WTC11 (cell line): ENCODE results near the gene SIN3B. TPM values are rescaled to one million over a fixed set of nuclear protein-coding genes. Genes with fewer than 3 reads are reported as not detected.

ENCODE experiments used
- ATAC-seq: fragments of 200-7000 bp; cut with Tn5 transposase; 2 replicates; pipeline ENCODE4 v1.10.0; 2021; ENCODE audit warnings: mild to moderate bottlenecking, moderate library complexity
- CTCF ChIA-PET: fragments of 300-600 bp; sonication (Branson Sonifier 250); formaldehyde crosslinking; loops from one replicate; lab custom pipeline; 2021; ENCODE audit warnings: antibody characterized with exemption; lab: Charles Lee
- POLR2A ChIA-PET: fragments of 350-600 bp; sonication (Branson Sonifier 250); formaldehyde crosslinking; loops from one replicate; lab custom pipeline; 2021; ENCODE audit warnings: antibody characterized with exemption; lab: Charles Lee
- DNase-seq: peaks from one replicate; pipeline ENCODE4 v3.0.0; 2021; ENCODE audit warnings: low spot score
- H3K27ac Mint-ChIP-seq: 2 replicates; pipeline ENCODE4 v1.8.0; 2021; ENCODE audit warnings: mixed read lengths
- H3K27me3 Mint-ChIP-seq: 2 replicates; pipeline ENCODE4 v1.8.0; 2021; ENCODE audit warnings: low read depth, mild to moderate bottlenecking, moderate library complexity, mixed read lengths
- H3K36me3 Mint-ChIP-seq: 2 replicates; pipeline ENCODE4 v1.8.0; 2021; ENCODE audit warnings: mixed read lengths
- H3K4me1 Mint-ChIP-seq: 2 replicates; pipeline ENCODE4 v1.8.0; 2022; ENCODE audit warnings: mixed read lengths
- H3K4me3 Mint-ChIP-seq: 2 replicates; pipeline ENCODE4 v1.8.0; 2021; ENCODE audit warnings: mild to moderate bottlenecking, moderate library complexity, mixed read lengths
- H3K9me3 Mint-ChIP-seq: 2 replicates; pipeline ENCODE4 v1.8.0; 2021; ENCODE audit warnings: mixed read lengths
- ATF6 ChIP-seq: sonication (generic); formaldehyde crosslinking; IDR thresholded peaks from 2 replicates; pipeline ENCODE4 v1.8.1; 2023; ENCODE audit warnings: mild to moderate bottlenecking, missing genetic modification reagents
- CBFB ChIP-seq: sonication (generic); formaldehyde crosslinking; IDR thresholded peaks from 2 replicates; pipeline ENCODE4 v1.8.1; 2022; ENCODE audit warnings: mild to moderate bottlenecking, low read depth, missing genetic modification reagents
- CREB1 ChIP-seq: sonication (generic); formaldehyde crosslinking; IDR thresholded peaks from 2 replicates; pipeline ENCODE4 v1.8.0; 2023; ENCODE audit warnings: mild to moderate bottlenecking, missing genetic modification reagents
- ELF4 ChIP-seq: sonication (generic); formaldehyde crosslinking; IDR thresholded peaks from 2 replicates; pipeline ENCODE4 v1.8.1; 2022; ENCODE audit warnings: low read depth, mild to moderate bottlenecking, moderate library complexity, missing genetic modification reagents
- FOXJ3 ChIP-seq: sonication (generic); formaldehyde crosslinking; IDR thresholded peaks from 2 replicates; pipeline ENCODE4 v1.9.0; 2021; ENCODE audit warnings: missing genetic modification reagents, mild to moderate bottlenecking, borderline replicate concordance
- FOXK1 ChIP-seq: sonication (generic); formaldehyde crosslinking; IDR thresholded peaks from 2 replicates; pipeline ENCODE4 v1.8.0; 2022; ENCODE audit warnings: mild to moderate bottlenecking, moderate library complexity, missing genetic modification reagents
- FOXP1 ChIP-seq: sonication (generic); formaldehyde crosslinking; IDR thresholded peaks from 2 replicates; pipeline ENCODE4 v1.8.0; 2022; ENCODE audit warnings: missing genetic modification reagents, mild to moderate bottlenecking, moderate library complexity, borderline replicate concordance
- GABPB1 ChIP-seq: sonication (generic); formaldehyde crosslinking; IDR thresholded peaks from 2 replicates; pipeline ENCODE4 v1.8.1; 2023; ENCODE audit warnings: mild to moderate bottlenecking, missing genetic modification reagents
- NFYB ChIP-seq: sonication (generic); formaldehyde crosslinking; conservative IDR thresholded peaks from 2 replicates; pipeline ENCODE4 v1.8.0; 2022; ENCODE audit warnings: low read depth, missing genetic modification reagents
- NR3C1 ChIP-seq: sonication (generic); formaldehyde crosslinking; conservative IDR thresholded peaks from 2 replicates; pipeline ENCODE4 v1.8.1; 2023; ENCODE audit warnings: low read depth, mild to moderate bottlenecking, missing genetic modification reagents
- SMAD3 ChIP-seq: sonication (generic); formaldehyde crosslinking; IDR thresholded peaks from 2 replicates; pipeline ENCODE4 v1.8.0; 2022; ENCODE audit warnings: missing genetic modification reagents, mild to moderate bottlenecking, borderline replicate concordance
- SMAD4 ChIP-seq: sonication (generic); formaldehyde crosslinking; IDR thresholded peaks from 2 replicates; pipeline ENCODE4 v1.8.0; 2022; ENCODE audit warnings: mild to moderate bottlenecking, missing genetic modification reagents
- TEAD1 ChIP-seq: sonication (generic); formaldehyde crosslinking; IDR thresholded peaks from 2 replicates; pipeline ENCODE4 v1.8.0; 2022; ENCODE audit warnings: mild to moderate bottlenecking, missing genetic modification reagents
- ZNF317 ChIP-seq: sonication (generic); formaldehyde crosslinking; IDR thresholded peaks from 2 replicates; pipeline ENCODE4 v1.8.1; 2023; ENCODE audit warnings: low read depth, mild to moderate bottlenecking, moderate library complexity, missing genetic modification reagents, borderline replicate concordance
- ZNF671 ChIP-seq: fragments of 250-450 bp; sonication (Bioruptor Pico); IDR thresholded peaks from 2 replicates; pipeline ENCODE4 v1.8.0; 2021; ENCODE audit warnings: mild to moderate bottlenecking
- total RNA-seq: library from RNA; stranded (reverse); gene quantifications from 3 replicates; pipeline ENCODE4 v1.2.3, GENCODE V29; 2021
- TF ChIP-seq, protein P1 (sequence below): fragments of 250-450 bp; sonication (Bioruptor Pico); IDR thresholded peaks from 2 replicates; pipeline ENCODE4 v1.9.0; 2021; ENCODE audit warnings: mild to moderate bottlenecking, borderline replicate concordance
- TF ChIP-seq, protein P2 (sequence below): sonication (generic); formaldehyde crosslinking; IDR thresholded peaks from 2 replicates; pipeline ENCODE4 v1.8.1; 2023; ENCODE audit warnings: mild to moderate bottlenecking, missing genetic modification reagents
- TF ChIP-seq, protein P3 (sequence below): sonication (generic); formaldehyde crosslinking; IDR thresholded peaks from 2 replicates; pipeline ENCODE4 v1.8.0; 2022; ENCODE audit warnings: mild to moderate bottlenecking, missing genetic modification reagents
- TF ChIP-seq, protein P4 (sequence below): sonication (generic); formaldehyde crosslinking; IDR thresholded peaks from 2 replicates; pipeline ENCODE4 v1.8.0; 2023; ENCODE audit warnings: missing genetic modification reagents
- TF ChIP-seq, protein P5 (sequence below): fragments of 250-450 bp; sonication (Bioruptor Pico); IDR thresholded peaks from 2 replicates; pipeline ENCODE4 v1.9.0; 2021; ENCODE audit warnings: mild to moderate bottlenecking
- TF ChIP-seq, protein P6 (sequence below): sonication (generic); formaldehyde crosslinking; IDR thresholded peaks from 2 replicates; pipeline ENCODE4 v1.8.0; 2022; ENCODE audit warnings: missing genetic modification reagents

SIN3B gene
- total RNA-seq, 1 experiment from 2014 or later = 87.7 TPM

- TF ChIP-seq, protein P1, sequence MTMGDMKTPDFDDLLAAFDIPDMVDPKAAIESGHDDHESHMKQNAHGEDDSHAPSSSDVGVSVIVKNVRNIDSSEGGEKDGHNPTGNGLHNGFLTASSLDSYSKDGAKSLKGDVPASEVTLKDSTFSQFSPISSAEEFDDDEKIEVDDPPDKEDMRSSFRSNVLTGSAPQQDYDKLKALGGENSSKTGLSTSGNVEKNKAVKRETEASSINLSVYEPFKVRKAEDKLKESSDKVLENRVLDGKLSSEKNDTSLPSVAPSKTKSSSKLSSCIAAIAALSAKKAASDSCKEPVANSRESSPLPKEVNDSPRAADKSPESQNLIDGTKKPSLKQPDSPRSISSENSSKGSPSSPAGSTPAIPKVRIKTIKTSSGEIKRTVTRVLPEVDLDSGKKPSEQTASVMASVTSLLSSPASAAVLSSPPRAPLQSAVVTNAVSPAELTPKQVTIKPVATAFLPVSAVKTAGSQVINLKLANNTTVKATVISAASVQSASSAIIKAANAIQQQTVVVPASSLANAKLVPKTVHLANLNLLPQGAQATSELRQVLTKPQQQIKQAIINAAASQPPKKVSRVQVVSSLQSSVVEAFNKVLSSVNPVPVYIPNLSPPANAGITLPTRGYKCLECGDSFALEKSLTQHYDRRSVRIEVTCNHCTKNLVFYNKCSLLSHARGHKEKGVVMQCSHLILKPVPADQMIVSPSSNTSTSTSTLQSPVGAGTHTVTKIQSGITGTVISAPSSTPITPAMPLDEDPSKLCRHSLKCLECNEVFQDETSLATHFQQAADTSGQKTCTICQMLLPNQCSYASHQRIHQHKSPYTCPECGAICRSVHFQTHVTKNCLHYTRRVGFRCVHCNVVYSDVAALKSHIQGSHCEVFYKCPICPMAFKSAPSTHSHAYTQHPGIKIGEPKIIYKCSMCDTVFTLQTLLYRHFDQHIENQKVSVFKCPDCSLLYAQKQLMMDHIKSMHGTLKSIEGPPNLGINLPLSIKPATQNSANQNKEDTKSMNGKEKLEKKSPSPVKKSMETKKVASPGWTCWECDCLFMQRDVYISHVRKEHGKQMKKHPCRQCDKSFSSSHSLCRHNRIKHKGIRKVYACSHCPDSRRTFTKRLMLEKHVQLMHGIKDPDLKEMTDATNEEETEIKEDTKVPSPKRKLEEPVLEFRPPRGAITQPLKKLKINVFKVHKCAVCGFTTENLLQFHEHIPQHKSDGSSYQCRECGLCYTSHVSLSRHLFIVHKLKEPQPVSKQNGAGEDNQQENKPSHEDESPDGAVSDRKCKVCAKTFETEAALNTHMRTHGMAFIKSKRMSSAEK (CRISPR knock-in tag) = no peak
- TF ChIP-seq GABPB1 (CRISPR knock-in tag) = no peak
- TF ChIP-seq TEAD1 (CRISPR knock-in tag) = no peak
- TF ChIP-seq CREB1 (CRISPR knock-in tag) = no peak
- no peak for TF ChIP-seq FOXK1 (CRISPR knock-in tag)
- TF ChIP-seq ZNF317 = no peak
- no peak for TF ChIP-seq SMAD3 (CRISPR knock-in tag)
- no peak for TF ChIP-seq NFYB
- TF ChIP-seq SMAD4 (CRISPR knock-in tag) = no peak
- TF ChIP-seq, protein P2, sequence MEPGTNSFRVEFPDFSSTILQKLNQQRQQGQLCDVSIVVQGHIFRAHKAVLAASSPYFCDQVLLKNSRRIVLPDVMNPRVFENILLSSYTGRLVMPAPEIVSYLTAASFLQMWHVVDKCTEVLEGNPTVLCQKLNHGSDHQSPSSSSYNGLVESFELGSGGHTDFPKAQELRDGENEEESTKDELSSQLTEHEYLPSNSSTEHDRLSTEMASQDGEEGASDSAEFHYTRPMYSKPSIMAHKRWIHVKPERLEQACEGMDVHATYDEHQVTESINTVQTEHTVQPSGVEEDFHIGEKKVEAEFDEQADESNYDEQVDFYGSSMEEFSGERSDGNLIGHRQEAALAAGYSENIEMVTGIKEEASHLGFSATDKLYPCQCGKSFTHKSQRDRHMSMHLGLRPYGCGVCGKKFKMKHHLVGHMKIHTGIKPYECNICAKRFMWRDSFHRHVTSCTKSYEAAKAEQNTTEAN (CRISPR knock-in tag) = no peak
- TF ChIP-seq, protein P3, sequence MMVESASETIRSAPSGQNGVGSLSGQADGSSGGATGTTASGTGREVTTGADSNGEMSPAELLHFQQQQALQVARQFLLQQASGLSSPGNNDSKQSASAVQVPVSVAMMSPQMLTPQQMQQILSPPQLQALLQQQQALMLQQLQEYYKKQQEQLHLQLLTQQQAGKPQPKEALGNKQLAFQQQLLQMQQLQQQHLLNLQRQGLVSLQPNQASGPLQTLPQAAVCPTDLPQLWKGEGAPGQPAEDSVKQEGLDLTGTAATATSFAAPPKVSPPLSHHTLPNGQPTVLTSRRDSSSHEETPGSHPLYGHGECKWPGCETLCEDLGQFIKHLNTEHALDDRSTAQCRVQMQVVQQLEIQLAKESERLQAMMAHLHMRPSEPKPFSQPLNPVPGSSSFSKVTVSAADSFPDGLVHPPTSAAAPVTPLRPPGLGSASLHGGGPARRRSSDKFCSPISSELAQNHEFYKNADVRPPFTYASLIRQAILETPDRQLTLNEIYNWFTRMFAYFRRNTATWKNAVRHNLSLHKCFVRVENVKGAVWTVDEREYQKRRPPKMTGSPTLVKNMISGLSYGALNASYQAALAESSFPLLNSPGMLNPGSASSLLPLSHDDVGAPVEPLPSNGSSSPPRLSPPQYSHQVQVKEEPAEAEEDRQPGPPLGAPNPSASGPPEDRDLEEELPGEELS = no peak
Measured at GRCh38 chr19:16912780-16913179, 83.6 kb downstream of the SIN3B start (continued).

DNA sequence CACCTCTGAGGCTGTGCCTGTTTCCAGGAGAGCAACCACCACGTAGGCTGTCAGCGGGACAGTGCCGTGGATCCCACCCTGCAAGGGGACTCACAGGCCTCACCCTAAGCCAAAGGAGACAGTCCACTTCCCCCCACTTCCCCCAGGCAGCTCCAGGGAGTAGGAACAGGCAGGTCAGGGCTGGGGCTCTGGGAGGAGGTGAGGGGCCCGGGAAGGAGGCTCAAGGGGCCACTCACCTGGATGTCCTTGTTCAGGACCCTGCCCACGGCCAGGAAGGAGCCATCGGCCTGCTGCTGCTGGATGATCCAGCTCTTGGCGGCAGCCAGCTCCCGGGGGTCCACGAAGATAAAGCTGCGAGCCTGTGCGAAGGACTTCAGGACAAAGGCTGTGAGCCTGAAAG is 85.2 kb downstream of the SIN3B start:
- Mint-ChIP-seq H3K27ac (no peak overlapping the region), H3K36me3 (peaks cover 15% of the 10 kb centered on the region), H3K9me3 (peaks cover 37% of the 10 kb centered on the region), H3K27me3 (peaks cover 3% of the 10 kb centered on the region; the same call in 1 of the 2 replicates), H3K4me3 (no peak overlapping the region), H3K4me1 (no peaks in the 10 kb centered on the region)
- DNase-seq (no peak), ATAC-seq (no peak)
- ChIA-PET POLR2A (no interaction called here), CTCF (no interaction called here)
- TF ChIP-seq FOXJ3 (CRISPR knock-in tag) (no peak), CBFB (CRISPR knock-in tag) (no peak), ELF4 (CRISPR knock-in tag) (no peak), NR3C1 (CRISPR knock-in tag) (no peak), ATF6 (CRISPR knock-in tag) (no peak), FOXP1 (CRISPR knock-in tag) (no peak), ZNF671 (CRISPR knock-in tag) (no peak)
- TF ChIP-seq, protein P4, sequence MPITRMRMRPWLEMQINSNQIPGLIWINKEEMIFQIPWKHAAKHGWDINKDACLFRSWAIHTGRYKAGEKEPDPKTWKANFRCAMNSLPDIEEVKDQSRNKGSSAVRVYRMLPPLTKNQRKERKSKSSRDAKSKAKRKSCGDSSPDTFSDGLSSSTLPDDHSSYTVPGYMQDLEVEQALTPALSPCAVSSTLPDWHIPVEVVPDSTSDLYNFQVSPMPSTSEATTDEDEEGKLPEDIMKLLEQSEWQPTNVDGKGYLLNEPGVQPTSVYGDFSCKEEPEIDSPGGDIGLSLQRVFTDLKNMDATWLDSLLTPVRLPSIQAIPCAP = no peak
- TF ChIP-seq, protein P5, sequence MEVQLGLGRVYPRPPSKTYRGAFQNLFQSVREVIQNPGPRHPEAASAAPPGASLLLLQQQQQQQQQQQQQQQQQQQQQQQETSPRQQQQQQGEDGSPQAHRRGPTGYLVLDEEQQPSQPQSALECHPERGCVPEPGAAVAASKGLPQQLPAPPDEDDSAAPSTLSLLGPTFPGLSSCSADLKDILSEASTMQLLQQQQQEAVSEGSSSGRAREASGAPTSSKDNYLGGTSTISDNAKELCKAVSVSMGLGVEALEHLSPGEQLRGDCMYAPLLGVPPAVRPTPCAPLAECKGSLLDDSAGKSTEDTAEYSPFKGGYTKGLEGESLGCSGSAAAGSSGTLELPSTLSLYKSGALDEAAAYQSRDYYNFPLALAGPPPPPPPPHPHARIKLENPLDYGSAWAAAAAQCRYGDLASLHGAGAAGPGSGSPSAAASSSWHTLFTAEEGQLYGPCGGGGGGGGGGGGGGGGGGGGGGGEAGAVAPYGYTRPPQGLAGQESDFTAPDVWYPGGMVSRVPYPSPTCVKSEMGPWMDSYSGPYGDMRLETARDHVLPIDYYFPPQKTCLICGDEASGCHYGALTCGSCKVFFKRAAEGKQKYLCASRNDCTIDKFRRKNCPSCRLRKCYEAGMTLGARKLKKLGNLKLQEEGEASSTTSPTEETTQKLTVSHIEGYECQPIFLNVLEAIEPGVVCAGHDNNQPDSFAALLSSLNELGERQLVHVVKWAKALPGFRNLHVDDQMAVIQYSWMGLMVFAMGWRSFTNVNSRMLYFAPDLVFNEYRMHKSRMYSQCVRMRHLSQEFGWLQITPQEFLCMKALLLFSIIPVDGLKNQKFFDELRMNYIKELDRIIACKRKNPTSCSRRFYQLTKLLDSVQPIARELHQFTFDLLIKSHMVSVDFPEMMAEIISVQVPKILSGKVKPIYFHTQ = no peak
- TF ChIP-seq, protein P6, sequence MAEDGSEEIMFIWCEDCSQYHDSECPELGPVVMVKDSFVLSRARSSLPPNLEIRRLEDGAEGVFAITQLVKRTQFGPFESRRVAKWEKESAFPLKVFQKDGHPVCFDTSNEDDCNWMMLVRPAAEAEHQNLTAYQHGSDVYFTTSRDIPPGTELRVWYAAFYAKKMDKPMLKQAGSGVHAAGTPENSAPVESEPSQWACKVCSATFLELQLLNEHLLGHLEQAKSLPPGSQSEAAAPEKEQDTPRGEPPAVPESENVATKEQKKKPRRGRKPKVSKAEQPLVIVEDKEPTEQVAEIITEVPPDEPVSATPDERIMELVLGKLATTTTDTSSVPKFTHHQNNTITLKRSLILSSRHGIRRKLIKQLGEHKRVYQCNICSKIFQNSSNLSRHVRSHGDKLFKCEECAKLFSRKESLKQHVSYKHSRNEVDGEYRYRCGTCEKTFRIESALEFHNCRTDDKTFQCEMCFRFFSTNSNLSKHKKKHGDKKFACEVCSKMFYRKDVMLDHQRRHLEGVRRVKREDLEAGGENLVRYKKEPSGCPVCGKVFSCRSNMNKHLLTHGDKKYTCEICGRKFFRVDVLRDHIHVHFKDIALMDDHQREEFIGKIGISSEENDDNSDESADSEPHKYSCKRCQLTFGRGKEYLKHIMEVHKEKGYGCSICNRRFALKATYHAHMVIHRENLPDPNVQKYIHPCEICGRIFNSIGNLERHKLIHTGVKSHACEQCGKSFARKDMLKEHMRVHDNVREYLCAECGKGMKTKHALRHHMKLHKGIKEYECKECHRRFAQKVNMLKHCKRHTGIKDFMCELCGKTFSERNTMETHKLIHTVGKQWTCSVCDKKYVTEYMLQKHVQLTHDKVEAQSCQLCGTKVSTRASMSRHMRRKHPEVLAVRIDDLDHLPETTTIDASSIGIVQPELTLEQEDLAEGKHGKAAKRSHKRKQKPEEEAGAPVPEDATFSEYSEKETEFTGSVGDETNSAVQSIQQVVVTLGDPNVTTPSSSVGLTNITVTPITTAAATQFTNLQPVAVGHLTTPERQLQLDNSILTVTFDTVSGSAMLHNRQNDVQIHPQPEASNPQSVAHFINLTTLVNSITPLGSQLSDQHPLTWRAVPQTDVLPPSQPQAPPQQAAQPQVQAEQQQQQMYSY (CRISPR knock-in tag) = no peak
